GM12878 (cell line): ENCODE results near the gene LACRT. TPM values are rescaled to one million over a fixed set of nuclear protein-coding genes. Genes with fewer than 3 reads are reported as not detected.

ENCODE experiments used
- ATAC-seq: fragments of 200-7000 bp; cut with Tn5 transposase; 3 replicates; pipeline ENCODE4 v1.9.1; 2020; ENCODE audit warnings: mild to moderate bottlenecking, moderate library complexity
- BruUV-seq: library from RNA; stranded (reverse); fragments of 400-500 nt; replicated peaks from 2 replicates; lab custom pipeline; 2021; lab: Mats Ljungman, UMichigan
- CTCF ChIA-PET: fragments of 300-600 bp; sonication (Branson Sonifier 250); formaldehyde crosslinking; extraction: SDS; loops from one replicate; lab custom pipeline; 2021; ENCODE audit warnings: inconsistent platforms; lab: Yijun Ruan, JAX
- POLR2A ChIA-PET: fragments of 350-600 bp; formaldehyde crosslinking; extraction: SDS; loops from one replicate; lab custom pipeline; 2021; ENCODE audit warnings: inconsistent platforms; lab: Charles Lee
- RAD21 ChIA-PET: fragments of 300-600 bp; sonication (Branson Sonifier 250); formaldehyde crosslinking; loops from one replicate; lab custom pipeline; 2023; ENCODE audit warnings: antibody characterized with exemption; ENCODE audit not compliant: unreplicated experiment; lab: Charles Lee
- SMC1A ChIA-PET: fragments of 300-600 bp; sonication (Branson Sonifier 250); formaldehyde crosslinking; loops from one replicate; lab custom pipeline; 2023; ENCODE audit not compliant: unreplicated experiment, uncharacterized antibody; lab: Charles Lee
- DNase-seq: peaks from one replicate; pipeline ENCODE4 v3.0.0-alpha.2; 2011; ENCODE audit warnings: low read depth, low spot score
- FAIRE-seq: peaks from 3 replicates; lab custom pipeline; 2011; peaks lifted over from hg19 to GRCh38; lab: Jason Lieb, UNC
- H2AFZ ChIP-seq: 2 replicates; pipeline ENCODE4 v1.6.0; 2011; ENCODE audit warnings: low read depth, low read length, control low read depth; ENCODE audit not compliant: control insufficient read depth
- H3K27ac ChIP-seq: 2 replicates; pipeline ENCODE4 v1.5.1; 2011; ENCODE audit warnings: control low read depth; ENCODE audit not compliant: control insufficient read depth, insufficient read depth
- H3K27me3 ChIP-seq, 2 experiments: replicated peaks in 1 of 2; 2 replicates each; pipeline versions ENCODE4 v1.6.0 to v1.6.1; 2011; ENCODE audit warnings: low read length in 1 of 2; ENCODE audit not compliant: control insufficient read depth in 2 of 2, insufficient read depth in 2 of 2
- H3K36me3 ChIP-seq, 2 experiments: 2 replicates each; pipeline ENCODE4 v1.5.1; 2011; ENCODE audit warnings: low read length in 1 of 2; ENCODE audit not compliant: control insufficient read depth in 2 of 2, insufficient read depth in 2 of 2
- H3K4me1 ChIP-seq: 2 replicates; pipeline ENCODE4 v1.6.1; 2011; ENCODE audit warnings: mild to moderate bottlenecking, low read length, moderate library complexity, mixed read lengths; ENCODE audit not compliant: control insufficient read depth, insufficient read depth
- H3K4me2 ChIP-seq: 2 replicates; pipeline ENCODE4 v1.6.0; 2011; ENCODE audit warnings: control low read depth; ENCODE audit not compliant: control insufficient read depth, insufficient read depth
- H3K4me3 ChIP-seq: fragments of 200-600 bp; sonication (generic); 2 replicates; pipeline ENCODE4 v1.5.1; 2016
- H3K79me2 ChIP-seq: 2 replicates; pipeline ENCODE4 v1.6.0; 2011; ENCODE audit warnings: low read length; ENCODE audit not compliant: control insufficient read depth, insufficient read depth
- H3K9ac ChIP-seq: 2 replicates; pipeline ENCODE4 v1.8.0; 2011; ENCODE audit warnings: low read length, control low read depth, mixed read lengths; ENCODE audit not compliant: control insufficient read depth, insufficient read depth
- H3K9me3 ChIP-seq: replicated peaks from 3 replicates; pipeline ENCODE4 v1.5.1; 2011; ENCODE audit warnings: mild to moderate bottlenecking, low read length; ENCODE audit not compliant: control insufficient read depth, insufficient read depth
- H4K20me1 ChIP-seq: 2 replicates; pipeline ENCODE4 v1.6.0; 2011; ENCODE audit not compliant: control insufficient read depth, insufficient read depth
- CHD1 ChIP-seq: IDR thresholded peaks from 2 replicates; pipeline ENCODE4 v1.6.1; 2012; ENCODE audit warnings: low read depth, low read length, improper control_type of control experiment
- DPF2 ChIP-seq: fragments of 450-650 bp; IDR thresholded peaks from 2 replicates; pipeline ENCODE4 v1.6.1; 2017; ENCODE audit warnings: mild to moderate bottlenecking
- E2F4 ChIP-seq: IDR thresholded peaks from 2 replicates; pipeline ENCODE4 v1.6.1; 2012; ENCODE audit warnings: low read depth, low read length, improper control_type of control experiment
- EP300 ChIP-seq, 2 experiments: fragments of 150-350 bp in 1 of 2; IDR thresholded peaks; 2 replicates each; pipeline ENCODE4 v1.6.1; 2011 to 2012; ENCODE audit warnings: low read depth in 2 of 2, low read length in 2 of 2, borderline replicate concordance in 1 of 2, improper control_type of control experiment in 1 of 2, inconsistent platforms in 1 of 2; ENCODE audit not compliant: control insufficient read depth in 1 of 2
- JUND ChIP-seq: IDR thresholded peaks from 2 replicates; pipeline ENCODE4 v1.6.1; 2012; ENCODE audit warnings: low read depth, mild to moderate bottlenecking, low read length, improper control_type of control experiment, moderate library complexity
- MLLT1 ChIP-seq: fragments of 450-650 bp; IDR thresholded peaks from 2 replicates; pipeline ENCODE4 v1.6.1; 2016; ENCODE audit warnings: mild to moderate bottlenecking
- MYC ChIP-seq: IDR thresholded peaks from 2 replicates; pipeline ENCODE4 v1.6.1; 2011; ENCODE audit warnings: mild to moderate bottlenecking, low read length, moderate library complexity, inconsistent platforms; ENCODE audit not compliant: insufficient read depth, insufficient replicate concordance, insufficient read length, severe bottlenecking
- SMAD1 ChIP-seq: fragments of 450-650 bp; IDR thresholded peaks from 2 replicates; pipeline ENCODE4 v1.6.1; 2018; ENCODE audit warnings: mild to moderate bottlenecking, low read depth; ENCODE audit not compliant: partially characterized antibody
- SMARCA5 ChIP-seq: fragments of 450-650 bp; IDR thresholded peaks from 2 replicates; pipeline ENCODE4 v1.6.1; 2017; ENCODE audit warnings: mild to moderate bottlenecking
- SUPT20H ChIP-seq: IDR thresholded peaks from 2 replicates; pipeline ENCODE4 v1.6.1; 2011; ENCODE audit warnings: low read depth, mild to moderate bottlenecking, low read length, moderate library complexity, borderline replicate concordance; ENCODE audit not compliant: control insufficient read depth
- USF1 ChIP-seq: IDR thresholded peaks from 2 replicates; pipeline ENCODE4 v1.6.1; 2011; ENCODE audit warnings: borderline replicate concordance, low read depth, mild to moderate bottlenecking, moderate library complexity, mixed read lengths, low read length; ENCODE audit not compliant: insufficient read depth; ENCODE audit errors: extremely low read length
- ZBTB40 ChIP-seq: fragments of 450-650 bp; IDR thresholded peaks from 2 replicates; pipeline ENCODE4 v1.6.1; 2016; ENCODE audit warnings: mild to moderate bottlenecking, moderate library complexity, borderline replicate concordance
- whole genome bisulfite sequencing: methylation state at CpG from one replicate; pipeline ENCODE4 v1.1.6; 2016; ENCODE audit warnings: low lambda C conversion rate; ENCODE audit not compliant: insufficient replicate concordance, insufficient coverage; ENCODE audit errors: missing lambda C conversion rate; 5-methylcytosine and 5-hydroxymethylcytosine counted together
- in situ Hi-C: fragments of 300-500 bp; cut with MboI; formaldehyde crosslinking; loops from 9 replicates; pipeline ENCODE4 v1.14.3; 2018; ENCODE audit warnings: mixed read lengths
- intact Hi-C: fragments of 100-400 bp; cut with micrococcal nuclease; formaldehyde crosslinking; loops from one replicate; pipeline ENCODE4 v1.14.2; 2022; ENCODE audit not compliant: unreplicated experiment
- polyA plus RNA-seq, 11 experiments: library from polyadenylated mRNA; depleted of rRNA in 4 of 11; unstranded in 6 of 11; stranded (reverse) in 5 of 11; fragments of >200 nt; fragmentation: Nextera tagmentation in 4 of 11; fragmentation: Illumina TruSeq in 1 of 11; extraction: Ambion mirVana in 4 of 11; extraction: Trizol in 1 of 11; gene quantifications; 1 replicate in 1 of 11; 2 replicates in 10 of 11; pipeline versions ENCODE4 v1.2.1 to v1.2.3, GENCODE V29; 2011 to 2016; ENCODE audit warnings: inconsistent platforms in 2 of 11, missing spikeins in 2 of 11, low read depth in 1 of 11
- total RNA-seq, 4 experiments: library from RNA; depleted of rRNA in 3 of 4; stranded (reverse); fragments of >200 nt in 3 of 4; fragmentation: Illumina TruSeq in 1 of 4; extraction: Trizol in 1 of 4; gene quantifications; 2 replicates each; pipeline versions ENCODE4 v1.2.1 to v1.2.3, GENCODE V29; 2013 to 2021

Gene LACRT
- total and polyA plus RNA-seq, 10 of the 15 experiments (the other 5 are each of a cell fraction or from before 2014, with no cell fraction given): not detected

GRCh38 chr12:54593135-54593534, 41.6 kb downstream of the LACRT start (continued):
- TF ChIP-seq USF1 (no peak), CHD1 (no peak), JUND (no peak), DPF2 (no peak), MLLT1 (no peak)
- TF ChIP-seq, all 136 proteins: peak for 0

- no peak for ATAC-seq
- peaks cover 0 to 12% of the 10 kb centered on the region in 2 experiments for H3K27me3 ChIP-seq
- H3K27ac ChIP-seq: no peak overlapping the region
- intact Hi-C loops: no loop called here
- DNase-seq: no peak
- ChIA-PET POLR2A (no interaction called here), CTCF (interaction anchor here (0.7 to 2.8 kb wide), 4 partner anchors 10 to 15 kb away, joined by 3 to 17 read pairs (median 4); no protein-coding TSS in a partner anchor), SMC1A (interaction anchor here (1.2 kb wide), 1 partner anchor 10 kb away, joined by 4 read pairs; no protein-coding TSS in a partner anchor), RAD21 (no interaction called here)
- no peak for FAIRE-seq
- no peaks in the 10 kb centered on the region for H3K36me3 ChIP-seq
- no peak overlapping the region for H3K9ac ChIP-seq
- H3K4me1 ChIP-seq: no peaks in the 10 kb centered on the region
- no peak overlapping the region for H3K4me3 ChIP-seq
- H3K79me2 ChIP-seq: no peaks in the 10 kb centered on the region
- no peak overlapping the region for H2AFZ ChIP-seq
- no peaks in the 10 kb centered on the region for H3K9me3 ChIP-seq
- no TSS peak for BruUV-seq
- H4K20me1 ChIP-seq: no peaks in the 10 kb centered on the region
- 21% methylated on average over 2 of the region's 2 CpGs for WGBS
- TF ChIP-seq ZBTB40: no peak
- no peak for TF ChIP-seq EP300 (IDR thresholded peaks at IDR 0.05; ENCODE audit: borderline replicate concordance in 1 of 2, control insufficient read depth in 1 of 2, low read depth in 2 of 2, low read length in 2 of 2)
- no peak for TF ChIP-seq SMAD1
- no peak for TF ChIP-seq SMARCA5
- no peak for TF ChIP-seq SUPT20H
- TF ChIP-seq E2F4: no peak
- no peak for TF ChIP-seq MYC
- in situ Hi-C loops: no loop called here
- H3K4me2 ChIP-seq: no peak overlapping the region
Observed at GRCh38 chr12:54592316-54592715, 42.4 kb downstream of the LACRT start.
